Adrenal gland (tissue), 12 donors: ENCODE measurements around the gene KIF9. TPM values are rescaled to one million over a fixed set of nuclear protein-coding genes. Genes with fewer than 3 reads are reported as not detected.

Experiments used
- DNase-seq, 7 donors: peaks; one replicate each; pipeline ENCODE4 v3.0.0-alpha.2; 2019 to 2020
- H3K27ac ChIP-seq, 5 donors: fragments of 200-600 bp; sonication (generic) in 4 of 5; 1 replicate in 3 of 5; 2 replicates in 2 of 5; pipeline versions ENCODE4 v1.5.1 to v1.8.0; 2016 to 2020; ENCODE audit warnings: mild to moderate bottlenecking in 1 of 5
- H3K27me3 ChIP-seq: fragments of 200-600 bp; 2 replicates; pipeline ENCODE4 v1.8.0; 2021
- H3K36me3 ChIP-seq, 2 donors: fragments of 200-600 bp; replicated peaks in 1 of 2; 1 replicate in 1 of 2; 2 replicates in 1 of 2; pipeline versions ENCODE4 v1.5.1 to v1.8.0; 2018 to 2022
- H3K4me1 ChIP-seq, 2 donors: fragments of 200-600 bp; replicated peaks in 1 of 2; 1 replicate in 1 of 2; 2 replicates in 1 of 2; pipeline versions ENCODE4 v1.5.1 to v1.8.0; 2018 to 2021
- H3K4me3 ChIP-seq, 4 donors: fragments of 200-600 bp; sonication (generic) in 3 of 4; one replicate each; pipeline ENCODE4 v1.5.1; 2016 to 2018
- H3K9me3 ChIP-seq, 3 donors: fragments of 200-600 bp; sonication (generic) in 1 of 3; replicated peaks in 1 of 3; 1 replicate in 2 of 3; 2 replicates in 1 of 3; pipeline versions ENCODE4 v1.5.1 to v1.8.0; 2016 to 2021
- CTCF ChIP-seq, 6 experiments: fragments of 450-650 bp in 4 of 6; fragments of 200-600 bp in 2 of 6; sonication (generic) in 1 of 6; IDR thresholded peaks; 1 replicate in 5 of 6; 2 replicates in 1 of 6; pipeline versions ENCODE4 v1.5.1 to v1.8.0; 2016 to 2021; ENCODE audit warnings: antibody characterized with exemption in 6 of 6, mild to moderate bottlenecking in 2 of 6, moderate library complexity in 1 of 6
- POLR2A ChIP-seq, 2 donors: fragments of 450-650 bp; IDR thresholded peaks; one replicate each; pipeline ENCODE4 v1.6.1; 2017; ENCODE audit warnings: antibody characterized with exemption in 2 of 2, mild to moderate bottlenecking in 2 of 2, moderate library complexity in 1 of 2
- WGBS, 4 donors: extraction: QIAGEN DNeasy Blood & Tissue Kit in 2 of 4; methylation state at CpG; one replicate each; pipeline versions ENCODE4 v1.1.5 to v1.1.7; 2013 to 2017; 5-methylcytosine and 5-hydroxymethylcytosine counted together
- intact Hi-C, 2 donors: fragments of 100-400 bp; cut with DNase I; formaldehyde crosslinking; loops; one replicate each; pipeline versions ENCODE4 v1.14.1 to v1.15.0; 2022 to 2023
- polyA plus RNA-seq, 3 donors: library from polyadenylated mRNA; stranded (reverse); fragments of 200-250 nt in 2 of 3; fragments of 350-450 nt in 1 of 3; fragmentation: Illumina TruSeq in 1 of 3; extraction: RNeasy Lipid Tissue Mini Kit (QIAGEN cat#74804) in 1 of 3; gene quantifications; one replicate each; pipeline ENCODE4 v1.2.3, GENCODE V29; 2013 to 2014
- total RNA-seq, 9 donors: library from RNA; depleted of rRNA in 4 of 9; stranded (reverse); fragments of >200 nt in 4 of 9; fragments of 120-200 nt in 1 of 9; fragmentation: NEBNext Ultra II Directional in 1 of 9; extraction: Animal tissue kit (Norgen Biotek cat#: 25700) in 1 of 9; gene quantifications; one replicate each; pipeline versions ENCODE4 v1.1.0 to v1.2.4, GENCODE V29; 2013 to 2023
- donor health status: healthy with polysubstance abuse.
- donor health status: Bipolar disorder and iron deficiency.
- donor health status: DM: yes; HTN: yes; CAD: no.
- donor health status: DM: no; HTN: no; CAD: no.
- donor health status: DM: no; HTN: no; CAD: no.
- donor health status: DM: yes; HTN: yes; CAD: no.

The KIF9 gene
- total and polyA plus RNA-seq, 12 donors = 1.1 to 12.8 (median 5.5) TPM

- peaks cover 0 to 9% of the 10 kb centered on the region in 2 donors for H3K36me3 ChIP-seq
- 76 to 87% (median 79%) methylated on average over 2 of the region's 2 CpGs for WGBS, 4 donors
- H3K4me1 ChIP-seq = no peaks in the 10 kb centered on the region
- H3K27me3 ChIP-seq = no peaks in the 10 kb centered on the region
- TF ChIP-seq CTCF (IDR thresholded peaks at IDR 0.05) (no peak), POLR2A (IDR thresholded peaks at IDR 0.05) (no peak)
- no peaks in the 10 kb centered on the region for H3K9me3 ChIP-seq
- no peak for DNase-seq
- intact Hi-C loops = no loop called here
- no peak overlapping the region for H3K27ac ChIP-seq
- H3K4me3 ChIP-seq = no peak overlapping the region
Measured at GRCh38 chr3:47306022-47306421, 23.4 kb upstream of the KIF9 start.

GRCh38 chr3:47301456-47301855, 18.9 kb upstream of the KIF9 start:
- no peak for TF ChIP-seq POLR2A (IDR thresholded peaks at IDR 0.05)
- no peak for TF ChIP-seq CTCF (IDR thresholded peaks at IDR 0.05)
- peaks cover 0 to 5% of the 10 kb centered on the region in 2 donors for H3K4me1 ChIP-seq
- DNase-seq = no peak
- no peak overlapping the region for H3K27ac ChIP-seq
- H3K9me3 ChIP-seq = no peaks in the 10 kb centered on the region
- H3K27me3 ChIP-seq = no peaks in the 10 kb centered on the region
- H3K36me3 ChIP-seq = peaks cover 0 to 9% of the 10 kb centered on the region in 2 donors
- H3K4me3 ChIP-seq = no peak overlapping the region
- intact Hi-C loops = no loop called here

DNA sequence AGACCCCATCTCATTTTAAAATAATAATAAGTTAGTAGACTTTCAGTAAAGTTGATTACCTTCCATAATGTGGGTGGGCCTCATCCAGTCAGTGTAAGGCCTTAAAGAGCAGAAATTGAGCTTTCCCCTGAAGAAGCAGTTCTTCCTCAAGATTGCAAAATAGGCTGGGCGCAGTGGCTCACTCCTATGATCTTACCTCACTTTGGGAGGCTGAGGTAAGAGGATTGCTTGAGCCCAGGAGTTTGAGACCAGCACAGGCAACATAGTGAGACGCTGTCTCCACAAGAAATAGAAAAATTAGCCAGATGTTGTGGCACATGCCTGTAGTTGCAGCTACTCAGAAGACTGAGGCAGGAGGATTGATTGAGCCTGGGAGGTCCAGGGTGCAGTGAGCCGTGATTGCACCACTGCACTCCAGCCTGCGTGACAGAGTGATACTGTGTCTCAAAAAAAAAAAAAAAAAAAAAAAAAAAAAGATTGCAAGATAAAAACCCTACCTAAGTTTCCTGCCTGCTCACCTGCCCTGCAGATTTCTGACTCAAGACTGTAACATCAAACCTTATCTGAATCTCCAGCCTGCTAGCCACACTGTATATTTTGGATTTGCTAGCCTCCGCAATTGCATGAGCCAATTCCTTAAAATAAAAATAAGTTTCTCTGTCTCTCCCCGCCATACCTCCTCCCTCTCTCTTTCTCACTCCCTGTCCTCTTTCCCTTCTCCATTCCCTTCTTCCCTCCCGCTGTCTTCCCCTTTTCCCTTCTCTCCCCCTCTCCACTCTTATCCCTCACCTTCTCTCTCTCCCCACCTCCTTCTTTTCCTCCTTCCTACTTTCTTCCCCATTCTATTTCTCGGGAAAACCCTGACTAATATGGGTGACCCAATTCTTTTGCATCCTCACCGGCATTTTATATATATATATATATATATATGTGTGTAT, 17.1 kb upstream of the KIF9 start:
- Histone ChIP-seq H3K4me3 (no peak overlapping the region), H3K27ac (no peak overlapping the region), H3K4me1 (peaks cover 0 to 5% of the 10 kb centered on the region in 2 donors), H3K27me3 (no peaks in the 10 kb centered on the region), H3K36me3 (peaks cover 0 to 9% of the 10 kb centered on the region in 2 donors), H3K9me3 (no peaks in the 10 kb centered on the region)
- TF ChIP-seq POLR2A (IDR thresholded peaks at IDR 0.05) = no peak
- TF ChIP-seq CTCF (IDR thresholded peaks at IDR 0.05) = no peak
- 83 to 93% (median 90%) methylated on average over 9 of the region's 9 CpGs for WGBS, 4 donors
- peak in 1 of 7 donors; percentile 5 for DNase-seq
- intact Hi-C loops = no loop called here

DNA sequence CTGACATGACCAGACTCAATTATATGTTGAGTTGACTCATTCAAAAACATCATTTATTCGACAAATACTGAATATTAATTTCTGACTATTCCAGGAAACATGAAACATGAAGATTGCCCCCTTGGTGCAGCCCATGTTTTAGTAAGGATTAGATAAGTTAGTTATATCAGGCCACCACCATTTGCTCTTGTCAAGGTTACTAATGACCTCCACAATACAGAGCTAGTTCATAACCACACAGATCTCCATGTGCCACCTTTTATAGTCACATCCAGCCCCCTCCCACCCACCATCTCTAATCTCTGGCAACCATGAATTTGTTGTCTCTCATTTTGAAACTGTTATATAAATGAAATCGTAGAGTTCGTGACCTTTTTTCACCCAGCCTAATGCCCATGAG, 15.8 kb upstream of the KIF9 start:
- no peak for TF ChIP-seq POLR2A (IDR thresholded peaks at IDR 0.05)
- TF ChIP-seq CTCF (IDR thresholded peaks at IDR 0.05) = no peak
- Histone ChIP-seq H3K27ac (no peak overlapping the region), H3K4me1 (peaks cover 2 to 13% of the 10 kb centered on the region in 2 donors), H3K27me3 (no peaks in the 10 kb centered on the region), H3K4me3 (no peak overlapping the region), H3K9me3 (no peaks in the 10 kb centered on the region), H3K36me3 (peaks cover 0 to 9% of the 10 kb centered on the region in 2 donors)
- no peak for DNase-seq
- WGBS, 4 donors = 92 to 96% (median 94%) methylated on average over 3 of the region's 3 CpGs
- intact Hi-C loops = no loop called here
